H1 (cell line): ENCODE data around the gene LDLRAD4. TPM values are rescaled to one million over a fixed set of nuclear protein-coding genes. Genes with fewer than 3 reads are reported as not detected.

ENCODE experiments used
- CTCF ChIA-PET: fragments of 300-600 bp; sonication (Branson Sonifier 250); formaldehyde crosslinking; loops from one replicate; lab custom pipeline; 2021; ENCODE audit not compliant: partially characterized antibody; lab: Charles Lee
- POLR2A ChIA-PET: fragments of 300-600 bp; sonication (Branson Sonifier 250); formaldehyde crosslinking; loops from one replicate; lab custom pipeline; 2021; ENCODE audit warnings: inconsistent platforms; ENCODE audit not compliant: partially characterized antibody; lab: Charles Lee
- DNase-seq, 2 experiments: peaks; one replicate each; pipeline versions ENCODE4 v3.0.0 to v3.0.0-alpha.2; 2010 to 2022; ENCODE audit warnings: low spot score in 2 of 2, low read depth in 1 of 2, mixed read lengths in 1 of 2
- FAIRE-seq: peaks from 2 replicates; lab custom pipeline; 2011; peaks lifted over from hg19 to GRCh38; lab: Jason Lieb, UNC
- H2AFZ ChIP-seq: 2 replicates; pipeline ENCODE4 v1.8.1; 2012; ENCODE audit warnings: low read length, inconsistent platforms
- H2AK5ac ChIP-seq: 2 replicates; pipeline ENCODE4 v1.6.1; 2013; ENCODE audit warnings: low read depth, low read length
- H2BK120ac ChIP-seq: replicated peaks from 2 replicates; pipeline ENCODE3; 2013; ENCODE audit warnings: low read depth, low read length, inconsistent platforms
- H2BK12ac ChIP-seq: 2 replicates; pipeline ENCODE4 v1.6.1; 2013; ENCODE audit warnings: low read depth, low read length
- H2BK15ac ChIP-seq: 2 replicates; pipeline ENCODE4 v1.6.1; 2013; ENCODE audit warnings: low read length
- H2BK20ac ChIP-seq: 2 replicates; pipeline ENCODE4 v1.6.1; 2013; ENCODE audit warnings: low read length
- H2BK5ac ChIP-seq: 2 replicates; pipeline ENCODE4 v1.6.1; 2013; ENCODE audit warnings: low read depth, low read length
- H3K14ac ChIP-seq: 2 replicates; pipeline ENCODE4 v1.6.1; 2013; ENCODE audit warnings: inconsistent platforms; ENCODE audit not compliant: insufficient read length
- H3K18ac ChIP-seq: 2 replicates; pipeline ENCODE4 v1.6.1; 2013; ENCODE audit warnings: low read length; ENCODE audit errors: extremely low read depth
- H3K23ac ChIP-seq: 2 replicates; pipeline ENCODE4 v1.6.1; 2013; ENCODE audit warnings: inconsistent platforms; ENCODE audit not compliant: insufficient read length
- H3K23me2 ChIP-seq: 2 replicates; pipeline ENCODE4 v1.6.1; 2013; ENCODE audit warnings: low read depth, low read length
- H3K27ac ChIP-seq: 2 replicates; pipeline ENCODE4 v1.6.1; 2011; ENCODE audit warnings: low read depth, low read length, inconsistent platforms
- H3K27me3 ChIP-seq, 4 experiments: replicated peaks in 1 of 4; 1 replicate in 1 of 4; 2 replicates in 3 of 4; pipeline versions ENCODE4 v1.6.1 to v1.8.1; 2011 to 2013; ENCODE audit warnings: low read length in 3 of 4, mild to moderate bottlenecking in 3 of 4, inconsistent platforms in 2 of 4, mixed read lengths in 2 of 4, moderate library complexity in 1 of 4; ENCODE audit not compliant: control insufficient read depth in 3 of 4, insufficient read depth in 3 of 4; ENCODE audit errors: extremely low read depth in 1 of 4
- H3K36me3 ChIP-seq, 4 experiments: 2 replicates each; pipeline versions ENCODE4 v1.6.1 to v1.8.1; 2011 to 2013; ENCODE audit warnings: mild to moderate bottlenecking in 4 of 4, low read length in 3 of 4, moderate library complexity in 2 of 4, control low read depth in 1 of 4, inconsistent platforms in 1 of 4; ENCODE audit not compliant: insufficient read depth in 4 of 4, control insufficient read depth in 2 of 4
- H3K4ac ChIP-seq: replicated peaks from 2 replicates; pipeline ENCODE3; 2013; ENCODE audit warnings: low read length, low read depth, mixed read lengths, inconsistent platforms; ENCODE audit not compliant: insufficient read length
- H3K4me1 ChIP-seq, 4 experiments: replicated peaks in 1 of 4; 1 replicate in 1 of 4; 2 replicates in 3 of 4; pipeline versions ENCODE4 v1.6.1 to v1.8.1; 2011 to 2013; ENCODE audit warnings: low read length in 3 of 4, inconsistent platforms in 2 of 4, mixed read lengths in 1 of 4; ENCODE audit not compliant: insufficient read depth in 4 of 4, control insufficient read depth in 3 of 4
- H3K4me2 ChIP-seq, 2 experiments: 2 replicates each; pipeline versions ENCODE4 v1.6.1 to v1.8.1; 2011 to 2013; ENCODE audit warnings: low read depth in 2 of 2, low read length in 2 of 2, control low read depth in 1 of 2, inconsistent platforms in 1 of 2, mild to moderate bottlenecking in 1 of 2; ENCODE audit not compliant: insufficient read depth in 1 of 2
- H3K4me3 ChIP-seq, 4 experiments: fragments of 200-600, 300-600 bp in 1 of 4; sonication (generic), shearing (Covaris generic), sonication (Bioruptor Twin) in 1 of 4; 2 replicates each; pipeline versions ENCODE4 v1.5.1 to v1.8.1; 2011 to 2016; ENCODE audit warnings: low read length in 4 of 4, low read depth in 3 of 4, control low read depth in 2 of 4, inconsistent platforms in 2 of 4, mild to moderate bottlenecking in 2 of 4, mixed read lengths in 1 of 4, moderate library complexity in 1 of 4; ENCODE audit not compliant: insufficient read depth in 2 of 4; ENCODE audit errors: extremely low read depth in 1 of 4
- H3K56ac ChIP-seq: replicated peaks from 2 replicates; pipeline ENCODE3; 2013; ENCODE audit warnings: low read depth, mild to moderate bottlenecking, mixed read lengths, low read length, inconsistent platforms; ENCODE audit not compliant: insufficient read length
- H3K79me1 ChIP-seq: 2 replicates; pipeline ENCODE4 v1.6.1; 2013; ENCODE audit warnings: low read depth, low read length, control low read depth
- H3K79me2 ChIP-seq, 2 experiments: 2 replicates each; pipeline versions ENCODE4 v1.6.1 to v1.8.1; 2012 to 2013; ENCODE audit warnings: low read length in 2 of 2, mild to moderate bottlenecking in 2 of 2, inconsistent platforms in 1 of 2; ENCODE audit not compliant: insufficient read depth in 2 of 2, control insufficient read depth in 1 of 2
- H3K9ac ChIP-seq, 4 experiments: replicated peaks in 1 of 4; 1 replicate in 1 of 4; 2 replicates in 3 of 4; pipeline versions ENCODE4 v1.6.1 to v1.8.1; 2011 to 2013; ENCODE audit warnings: low read depth in 3 of 4, low read length in 3 of 4, control low read depth in 2 of 4, mild to moderate bottlenecking in 2 of 4, moderate library complexity in 2 of 4, inconsistent platforms in 1 of 4; ENCODE audit errors: extremely low read depth in 1 of 4
- H3K9me3 ChIP-seq, 2 experiments: 2 replicates each; pipeline versions ENCODE4 v1.6.1 to v1.8.1; 2012 to 2013; ENCODE audit warnings: mild to moderate bottlenecking in 2 of 2, moderate library complexity in 2 of 2, control low read depth in 1 of 2, inconsistent platforms in 1 of 2, low read depth in 1 of 2, low read length in 1 of 2, mixed read lengths in 1 of 2; ENCODE audit not compliant: insufficient read depth in 2 of 2
- H4K20me1 ChIP-seq, 2 experiments: replicated peaks in 1 of 2; 2 replicates each; pipeline versions ENCODE3 to v1.8.1; 2011 to 2013; ENCODE audit warnings: inconsistent platforms in 2 of 2, low read length in 2 of 2, mild to moderate bottlenecking in 1 of 2; ENCODE audit not compliant: insufficient read depth in 2 of 2, control insufficient read depth in 1 of 2
- H4K5ac ChIP-seq: 2 replicates; pipeline ENCODE4 v1.6.1; 2013; ENCODE audit warnings: low read length, low read depth, mixed read lengths, inconsistent platforms; ENCODE audit not compliant: insufficient read length
- H4K8ac ChIP-seq: 2 replicates; pipeline ENCODE4 v1.8.0; 2013; ENCODE audit warnings: mild to moderate bottlenecking, moderate library complexity, low read length, inconsistent platforms; ENCODE audit not compliant: insufficient read depth; ENCODE audit errors: extremely low read depth
- H4K91ac ChIP-seq: replicated peaks from 2 replicates; pipeline ENCODE3; 2013; ENCODE audit warnings: low read length, mixed read lengths, inconsistent platforms; ENCODE audit not compliant: insufficient read length
- JUN ChIP-seq: IDR thresholded peaks from 2 replicates; pipeline ENCODE4 v1.6.1; 2011; ENCODE audit warnings: low read depth, mild to moderate bottlenecking, improper control_type of control experiment, low read length
- WGBS, 2 experiments: shearing (Covaris generic) in 1 of 2; methylation state at CpG; one replicate each; pipeline versions ENCODE4 v1.1.6 to v1.1.7; 2013 to 2015; ENCODE audit warnings: low lambda C conversion rate in 2 of 2, mixed read lengths in 2 of 2, inconsistent platforms in 1 of 2, low coverage in 1 of 2, missing lambda C conversion rate in 1 of 2; ENCODE audit not compliant: insufficient replicate concordance in 2 of 2, insufficient coverage in 1 of 2, insufficient read length in 1 of 2; ENCODE audit errors: extremely low coverage in 1 of 2, missing lambda C conversion rate in 1 of 2; 5-methylcytosine and 5-hydroxymethylcytosine counted together
- polyA plus RNA-seq, 7 experiments: library from polyadenylated mRNA; depleted of rRNA in 3 of 7; stranded (reverse) in 5 of 7; unstranded in 2 of 7; fragments of >200 nt in 5 of 7; fragments of 200-250 nt in 2 of 7; gene quantifications; 1 replicate in 5 of 7; 2 replicates in 1 of 7; 4 replicates in 1 of 7; pipeline versions ENCODE4 v1.2.1 to v1.2.3, GENCODE V29; 2011 to 2013; ENCODE audit warnings: missing spikeins in 2 of 7, mixed read lengths in 2 of 7
- total RNA-seq: library from RNA; stranded (reverse); fragmentation: NEBNext Ultra II Directional; extraction: Animal tissue kit (Norgen Biotek cat#: 25700); gene quantifications from 2 replicates; pipeline ENCODE4 v1.2.1, GENCODE V29; 2021

The LDLRAD4 gene
- total and polyA plus RNA-seq, 2 of the 8 experiments (the other 6 are each of a cell fraction or from before 2014, with no cell fraction given): 0.77 to 1.4 TPM

DNA sequence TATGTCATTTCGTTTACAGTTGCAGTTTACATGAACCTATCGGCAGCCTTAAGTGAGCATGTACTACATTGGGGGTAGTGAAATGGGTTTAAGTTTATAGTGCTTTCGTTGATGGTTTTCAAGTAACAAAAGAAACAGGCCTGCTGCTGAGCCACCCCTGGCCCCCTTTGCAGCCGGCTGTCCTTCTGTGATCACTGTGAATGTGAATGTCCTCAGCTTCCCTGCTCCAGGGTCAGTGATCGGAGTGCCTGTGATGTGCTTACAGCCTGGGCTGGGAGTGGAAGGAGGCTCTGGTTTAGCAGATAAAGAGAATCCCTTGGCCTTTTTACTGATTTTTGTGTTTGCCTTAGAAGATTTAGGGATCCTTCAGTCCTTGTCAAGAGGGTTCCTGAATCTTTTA, 353.6 kb downstream of the LDLRAD4 start:
- Histone ChIP-seq H4K8ac (no peak overlapping the region), H2BK20ac (no peak overlapping the region), H3K14ac (no peak overlapping the region), H3K4ac (no peak overlapping the region), H3K79me2 (no peaks in the 10 kb centered on the region), H3K56ac (no peak overlapping the region), H3K36me3 (no peaks in the 10 kb centered on the region), H2BK120ac (no peak overlapping the region), H3K4me1 (peaks cover 0 to 1% (median 0%) of the 10 kb centered on the region in 4 experiments; a peak in 2 of 7 replicates), H2BK15ac (no peak overlapping the region), H3K23ac (no peak overlapping the region), H3K27ac (no peak overlapping the region), H4K20me1 (no peaks in the 10 kb centered on the region), H4K5ac (no peak overlapping the region), H4K91ac (no peak overlapping the region), H2AFZ (no peak overlapping the region), H3K18ac (no peak overlapping the region), H3K79me1 (no peaks in the 10 kb centered on the region), H3K4me3 (no peak overlapping the region), H3K9me3 (no peaks in the 10 kb centered on the region), H3K23me2 (no peaks in the 10 kb centered on the region), H2BK12ac (no peak overlapping the region), H2BK5ac (no peak overlapping the region), H3K9ac (no peak overlapping the region), H3K4me2 (no peak overlapping the region), H2AK5ac (no peak overlapping the region), H3K27me3 (no peaks in the 10 kb centered on the region)
- TF ChIP-seq JUN: no peak
- no peak for DNase-seq
- FAIRE-seq: no peak
- CTCF ChIA-PET: no interaction called here
- POLR2A ChIA-PET: no interaction called here
- 89% methylated on average over 5 of the region's 5 CpGs; no CpG with 5 or more reads in 1 of the 2 experiments for WGBS, 2 experiments
